Renal cortex interstitium (tissue), 11 donors: ENCODE results near the gene ENAH. TPM values are rescaled to one million over a fixed set of nuclear protein-coding genes. Genes with fewer than 3 reads are reported as not detected.
"Not testable (repeated sequence)": the region's sequence is repeated elsewhere in the genome, so short reads cannot be mapped to it uniquely, and the experiment has no call there.

ENCODE experiments used
- DNase-seq, 11 donors: peaks; one replicate each; pipeline ENCODE4 v3.0.0-alpha.2; 2013; ENCODE audit warnings: low read depth in 9 of 11, low spot score in 4 of 11; ENCODE audit errors: extremely low read depth in 1 of 11
- polyA plus RNA-seq, 3 donors: library from polyadenylated mRNA; unstranded; fragments of 120-200 nt; gene quantifications; one replicate each; pipeline ENCODE4 v1.2.1, GENCODE V29; 2013; ENCODE audit not compliant: insufficient read length in 3 of 3

ENAH gene
- polyA plus RNA-seq, 3 donors: 103 to 114 (median 112) TPM

DNA sequence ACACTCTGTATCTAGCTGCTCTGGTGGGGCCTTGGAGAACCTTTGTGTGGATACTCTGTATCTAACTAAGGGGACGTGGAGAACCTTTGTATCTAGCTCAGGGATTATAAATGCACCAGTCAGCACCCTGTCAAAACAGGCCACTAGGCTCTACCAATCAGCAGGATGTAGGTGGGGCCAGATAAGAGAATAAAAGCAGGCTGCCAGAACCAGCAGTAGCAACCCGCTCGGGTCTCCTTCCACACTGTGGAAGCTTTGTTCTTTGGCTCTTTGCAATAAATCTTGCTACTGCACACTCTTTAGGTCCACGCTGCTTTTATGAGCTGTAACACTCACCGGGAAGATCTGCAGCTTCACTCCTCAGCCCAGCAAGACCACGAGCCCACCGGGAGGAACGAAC is 179.7 kb downstream of the ENAH start:
- not testable (repeated sequence) for DNase-seq

DNA sequence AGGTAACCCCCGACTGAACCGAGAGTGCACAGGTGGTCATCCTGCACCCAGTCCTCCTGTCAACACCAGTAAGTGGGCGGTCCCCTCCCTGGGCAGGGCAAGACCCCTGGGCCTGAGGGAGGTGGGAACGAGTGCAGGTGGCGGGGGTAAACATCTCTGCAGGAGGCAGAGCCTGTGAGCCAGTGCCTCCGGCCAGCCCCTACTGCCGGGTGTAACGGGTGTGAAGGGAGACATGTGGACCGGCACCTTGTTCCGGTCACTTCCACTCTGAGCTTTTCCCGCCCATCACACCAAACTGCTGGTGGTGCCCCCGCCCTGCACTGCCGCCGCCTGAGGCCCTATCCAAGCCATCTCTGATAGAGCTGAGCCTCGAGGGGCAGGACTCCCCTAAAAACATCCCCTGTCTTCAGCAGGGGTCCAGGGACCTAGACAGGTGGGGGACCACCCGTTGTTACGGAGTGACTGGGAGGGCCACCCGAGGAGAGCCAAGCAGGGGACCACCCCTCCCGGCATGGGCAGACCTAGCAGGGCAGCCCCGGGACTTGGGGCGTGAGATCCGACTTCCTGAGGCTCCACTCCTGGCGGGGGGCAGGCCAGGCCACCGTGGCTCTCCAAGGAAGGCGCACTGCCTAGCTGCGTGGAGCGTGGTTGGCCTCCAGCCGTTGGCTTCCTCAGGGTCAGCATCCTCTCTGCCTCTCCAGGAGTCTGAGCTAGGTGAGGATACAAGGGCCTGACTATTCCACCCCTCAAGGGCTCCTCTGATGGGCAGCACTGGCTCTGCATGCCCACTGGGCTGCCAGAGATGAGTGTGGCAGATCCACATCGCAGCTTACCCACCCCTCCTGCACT is 181.2 kb downstream of the ENAH start:
- no peak for DNase-seq

DNA sequence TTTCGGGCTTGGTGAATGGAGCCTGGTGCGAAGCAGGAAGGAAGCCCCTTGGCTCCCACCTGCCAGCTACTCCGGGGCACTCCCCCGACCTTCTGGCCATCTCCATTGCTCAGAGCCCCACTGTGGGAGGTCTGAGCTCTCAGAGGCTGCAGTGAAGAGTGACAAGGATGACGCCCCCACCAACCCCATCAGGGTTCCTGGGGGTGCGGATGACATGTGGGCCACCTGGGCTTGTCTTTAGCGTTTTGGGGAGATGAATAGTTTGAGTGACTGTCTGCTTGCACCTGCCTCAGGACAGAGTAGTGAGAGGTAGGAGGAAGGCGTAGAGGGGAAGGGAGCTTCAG is 181.8 kb downstream of the ENAH start:
- DNase-seq: no peak

DNA sequence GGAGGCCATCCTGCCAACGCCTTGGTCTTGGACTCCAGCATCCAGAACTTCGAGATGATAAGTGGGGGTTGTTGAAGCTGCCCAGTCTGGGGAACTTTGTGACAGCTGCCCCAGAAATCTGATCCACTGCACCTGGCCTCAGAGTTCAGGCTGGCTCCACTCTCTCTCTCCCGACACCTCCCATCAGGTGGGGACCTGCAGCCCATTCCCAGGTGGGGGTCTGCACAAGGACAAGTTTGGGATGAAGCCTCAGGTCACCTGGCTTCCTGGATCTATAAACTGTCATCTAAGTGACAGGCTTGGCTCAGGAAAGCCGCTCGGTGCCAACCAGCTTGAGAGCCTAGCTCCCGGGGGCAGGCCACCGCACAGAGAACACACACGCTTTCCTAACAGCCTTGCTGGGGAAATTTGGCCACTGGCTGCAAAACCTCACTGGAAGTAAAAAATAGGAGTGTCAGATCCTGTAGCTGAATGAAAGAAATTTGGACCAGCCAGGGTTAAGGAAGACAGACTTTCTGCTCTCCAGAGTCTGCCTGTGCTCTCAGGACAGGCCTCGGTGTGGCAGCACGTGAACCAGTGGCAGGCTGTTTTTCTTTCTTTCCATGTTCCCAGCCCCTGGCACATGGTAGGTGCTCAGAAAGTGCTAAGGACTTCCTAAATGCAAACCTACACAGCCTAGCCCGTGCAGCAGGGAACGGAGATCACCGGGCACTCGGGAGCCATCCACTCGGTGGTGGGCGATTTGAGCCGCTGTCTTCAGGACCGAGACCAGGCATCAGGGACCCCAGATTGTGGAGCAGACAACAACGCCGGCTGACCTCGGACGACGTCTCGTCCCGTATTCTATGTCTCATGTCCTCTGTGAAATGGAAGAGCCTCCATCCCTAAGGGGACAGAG is 182.5 kb downstream of the ENAH start:
- no peak for DNase-seq

DNA sequence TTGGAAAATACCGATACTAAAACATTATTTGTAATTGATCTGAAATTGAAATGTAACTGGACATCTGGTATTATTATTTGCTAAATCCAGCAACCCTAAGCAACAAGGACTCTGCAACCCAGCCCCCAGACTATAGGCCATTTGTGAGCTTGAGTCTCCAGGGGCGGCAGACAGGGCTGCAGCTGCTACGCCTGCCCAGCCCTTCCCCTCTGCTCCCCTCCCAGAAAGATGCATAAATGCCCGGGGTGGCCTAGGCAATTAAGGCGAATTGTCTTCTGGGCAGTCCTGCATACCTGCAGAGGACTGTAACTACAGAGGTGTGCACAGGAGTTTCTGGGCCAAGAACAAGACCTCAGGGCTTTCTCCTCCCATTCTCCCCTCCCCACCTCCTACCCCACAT is 183.9 kb downstream of the ENAH start:
- no peak for DNase-seq

DNA sequence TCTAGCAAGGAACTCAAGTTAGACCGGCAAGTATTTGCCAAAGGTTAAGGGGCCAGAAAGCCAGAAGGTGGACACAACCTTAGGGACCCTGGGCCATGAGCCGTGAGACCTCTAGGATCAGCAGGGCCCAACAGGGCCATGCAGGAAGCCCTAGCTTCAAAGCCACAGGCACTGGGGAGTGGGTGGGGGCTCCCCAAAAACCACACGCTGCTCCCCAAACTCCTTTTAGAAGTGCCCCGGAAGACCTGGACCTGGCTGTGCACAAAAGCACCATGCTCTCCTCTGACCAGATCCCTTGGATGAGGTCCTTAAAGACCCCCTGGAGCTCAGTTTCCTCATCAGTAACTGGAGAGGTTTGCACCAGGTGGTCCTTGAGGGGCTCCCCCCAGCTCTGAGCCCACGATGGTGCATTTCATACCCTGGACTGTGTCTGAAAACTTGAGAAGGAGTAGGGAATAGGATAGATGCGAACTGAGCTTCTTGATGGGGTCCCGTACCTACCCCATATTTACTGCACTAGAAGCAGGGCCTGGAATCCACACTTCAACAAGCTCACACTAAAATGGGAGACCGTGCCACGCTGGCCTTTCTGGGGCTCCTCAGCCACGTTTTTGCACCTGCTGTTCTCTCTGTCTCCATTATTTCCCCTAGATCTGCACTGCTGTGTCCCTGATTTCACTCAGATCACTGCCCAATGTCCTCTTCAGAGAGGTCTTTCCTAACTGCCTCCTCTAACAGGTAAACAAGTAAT is 184.5 kb downstream of the ENAH start:
- no peak for DNase-seq

DNA sequence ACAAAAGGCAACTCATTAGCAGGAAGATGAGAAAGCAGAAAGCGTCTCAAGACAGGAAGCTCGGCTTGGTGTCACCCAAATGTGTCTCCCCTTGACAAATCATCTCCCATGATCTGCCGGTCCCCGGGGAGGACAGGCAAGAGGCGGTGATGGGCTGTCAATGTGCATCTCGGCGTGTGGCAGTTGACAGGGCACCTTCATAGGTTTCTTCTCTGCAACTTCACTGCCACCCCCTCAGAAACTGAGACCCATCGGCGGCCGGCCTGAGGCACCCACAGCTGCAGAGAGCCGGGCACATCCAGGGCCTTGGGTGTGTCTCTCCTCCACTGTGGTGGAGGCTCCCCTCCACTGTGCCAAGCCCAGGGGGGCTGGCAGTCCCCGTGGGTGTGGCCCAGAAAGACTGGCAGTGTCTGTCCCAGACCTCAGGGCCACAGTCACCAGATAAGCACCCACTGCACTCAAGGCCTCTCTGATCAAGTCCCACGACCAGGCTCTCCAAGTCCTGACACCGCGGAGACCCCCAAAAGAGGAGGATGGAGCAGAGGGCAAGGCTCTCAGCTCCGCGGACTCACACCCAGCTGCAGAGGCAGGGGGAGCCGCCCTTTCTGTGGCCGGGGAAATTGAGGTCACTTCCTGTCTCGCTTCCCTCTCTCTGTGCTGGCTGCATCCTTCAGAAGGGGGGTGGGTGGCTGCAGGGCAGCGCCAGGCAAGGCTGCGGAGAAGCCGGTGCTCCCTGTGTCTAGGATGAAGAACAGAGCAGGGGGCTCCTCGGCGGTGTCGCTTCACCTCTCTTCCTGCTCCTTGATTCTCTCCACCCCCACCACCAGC is 185.5 kb downstream of the ENAH start:
- DNase-seq: no peak

DNA sequence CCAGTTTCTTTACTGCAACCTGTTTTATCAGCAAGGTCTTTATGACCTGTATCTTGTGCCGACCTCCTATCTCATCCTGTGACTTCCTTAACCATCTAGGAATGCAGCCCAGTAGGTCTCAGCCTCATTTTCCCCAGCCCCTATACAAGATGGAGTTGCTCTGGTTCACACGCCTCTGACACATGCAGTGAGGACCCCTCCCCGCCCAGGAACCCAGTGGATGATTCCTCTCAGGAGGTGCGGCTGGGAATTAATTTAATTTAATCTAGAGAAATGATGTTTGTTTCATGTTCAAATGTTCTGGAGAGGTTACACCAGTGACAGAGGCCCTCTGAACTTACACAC is 186.1 kb downstream of the ENAH start:
- no peak for DNase-seq

DNA sequence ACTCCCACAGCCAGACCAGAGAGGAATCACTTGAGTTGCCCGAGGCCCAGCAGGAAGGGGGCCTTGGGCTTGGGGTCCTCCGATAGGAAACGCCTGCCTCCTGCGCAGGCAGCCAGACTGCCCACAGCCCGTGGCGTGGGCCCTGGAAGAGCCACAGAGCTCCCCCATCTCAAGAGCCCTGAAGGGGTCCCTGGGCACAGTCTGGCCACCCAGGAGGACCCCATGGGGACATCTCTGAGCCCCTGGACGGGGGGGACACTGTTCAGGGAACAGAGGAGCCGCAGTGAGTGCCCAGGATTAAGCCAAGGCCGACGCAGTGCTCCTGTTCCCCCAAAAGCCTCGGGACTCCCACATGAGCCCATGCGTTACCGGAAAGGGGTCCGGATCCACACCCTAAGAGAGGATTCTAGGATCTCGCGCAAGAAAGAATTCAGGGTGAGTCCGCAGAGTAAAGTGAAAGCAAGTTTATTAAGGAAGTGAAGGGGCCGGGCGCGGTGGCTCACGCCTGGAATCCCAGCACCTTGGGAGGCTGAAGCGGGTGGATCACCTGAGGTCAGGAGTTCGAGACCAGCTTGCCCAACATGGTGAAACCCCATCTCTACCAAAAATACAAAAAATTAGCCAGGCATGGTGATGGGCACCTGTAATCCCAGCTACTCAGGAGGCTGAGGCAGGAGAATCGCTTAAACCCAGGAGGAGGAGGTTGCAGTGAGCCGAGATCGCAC is 187.0 kb downstream of the ENAH start:
- no peak for DNase-seq

DNA sequence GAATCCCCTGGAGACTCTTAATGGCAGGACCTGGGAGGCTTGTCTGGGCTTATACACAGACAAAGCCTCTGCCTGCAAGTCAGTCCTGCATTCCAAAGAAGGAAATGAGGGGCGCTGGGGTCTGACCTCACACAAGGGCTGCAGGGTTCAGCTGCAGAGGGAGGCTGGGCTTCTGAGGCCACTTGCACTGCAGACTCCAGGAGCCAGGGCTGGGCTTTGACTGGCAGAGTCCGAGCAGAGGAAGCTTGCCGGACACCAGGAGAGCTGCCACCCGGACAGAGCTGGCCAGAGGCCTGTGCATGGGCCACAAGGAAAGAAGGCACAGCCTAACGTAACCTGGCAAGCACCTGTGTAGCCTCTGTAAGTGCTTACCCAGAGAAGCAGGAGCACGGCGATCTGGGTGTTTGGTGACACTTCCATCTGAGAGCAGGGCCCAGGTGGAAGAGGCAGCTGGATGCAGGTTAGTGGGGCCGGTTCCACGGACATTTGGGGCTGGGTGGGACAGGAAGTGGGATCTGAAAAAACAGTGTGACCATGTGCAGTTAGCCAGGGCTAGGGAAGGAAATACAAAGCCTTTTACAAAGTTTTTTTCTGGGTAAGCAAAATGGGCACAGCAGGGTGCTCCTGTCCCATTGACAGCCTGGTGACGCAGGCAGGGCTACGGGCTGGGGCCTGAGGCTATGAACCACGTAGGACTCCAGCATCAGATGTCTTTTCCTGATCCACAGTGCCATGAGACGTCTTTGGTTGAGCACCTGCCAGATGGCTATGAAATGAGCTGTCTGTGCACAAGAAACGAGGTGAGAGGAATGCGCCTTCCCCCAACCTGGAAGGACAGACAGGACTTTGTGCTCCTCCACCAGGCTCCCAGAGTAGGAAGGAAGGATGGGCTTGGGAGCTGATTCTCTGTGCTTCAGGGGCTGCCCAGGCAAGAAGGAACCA is 187.8 kb downstream of the ENAH start:
- no peak for DNase-seq

DNA sequence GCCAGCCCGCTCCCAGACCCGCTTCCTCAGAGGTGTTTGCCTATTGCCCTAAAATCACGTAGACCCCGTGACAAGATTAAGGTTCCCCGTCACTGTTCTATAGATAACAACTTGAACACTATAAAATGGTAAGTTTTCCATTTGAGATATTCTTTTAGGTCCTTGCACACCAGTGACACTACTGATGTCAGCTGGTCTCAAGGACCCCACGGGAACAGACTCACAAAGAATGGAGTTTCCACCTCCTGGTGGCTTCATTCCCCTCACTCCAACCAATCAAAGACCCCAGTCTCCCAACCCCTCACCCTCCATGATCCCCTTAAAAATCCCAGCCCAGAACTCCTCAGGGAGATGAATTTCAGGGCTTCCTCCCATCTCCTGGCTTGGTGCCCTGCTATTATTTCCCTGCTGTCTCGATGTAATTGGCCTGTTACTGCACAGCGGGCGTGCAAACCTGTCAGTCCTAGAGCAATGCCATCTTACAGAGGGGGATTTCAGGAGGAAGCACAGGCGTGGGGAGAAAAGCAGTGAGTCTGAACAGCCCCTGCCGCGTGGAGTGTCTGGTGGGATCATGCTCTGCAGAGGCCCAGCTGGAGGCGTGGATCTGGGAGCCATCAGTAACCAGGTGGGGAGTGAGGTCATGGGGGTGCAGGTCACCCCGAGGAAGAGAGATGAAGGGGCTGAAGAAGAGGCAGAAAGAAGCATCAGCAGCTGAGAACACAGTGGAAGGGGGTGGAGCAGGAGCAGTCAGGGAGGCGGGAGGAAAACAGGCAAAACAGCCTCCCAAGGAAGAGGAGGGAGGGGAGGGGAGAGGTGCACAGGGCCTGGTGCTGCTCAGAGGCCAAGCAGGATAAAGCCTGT is 190.0 kb downstream of the ENAH start:
- DNase-seq: no peak

DNA sequence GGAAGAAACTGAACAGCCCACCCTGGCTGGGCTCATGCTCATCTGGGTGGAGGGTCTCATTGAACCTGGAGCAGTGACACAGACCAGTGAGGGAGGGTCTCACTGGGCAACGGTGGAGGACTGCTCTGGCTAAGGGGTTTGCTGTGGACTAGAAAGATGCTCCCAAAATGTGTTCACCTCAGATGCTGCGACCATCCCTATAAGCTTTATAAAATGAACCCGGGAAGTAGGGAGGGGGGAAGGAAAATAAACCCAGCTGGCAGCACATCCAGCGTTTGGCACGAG is 190.6 kb downstream of the ENAH start:
- DNase-seq: no peak

DNA sequence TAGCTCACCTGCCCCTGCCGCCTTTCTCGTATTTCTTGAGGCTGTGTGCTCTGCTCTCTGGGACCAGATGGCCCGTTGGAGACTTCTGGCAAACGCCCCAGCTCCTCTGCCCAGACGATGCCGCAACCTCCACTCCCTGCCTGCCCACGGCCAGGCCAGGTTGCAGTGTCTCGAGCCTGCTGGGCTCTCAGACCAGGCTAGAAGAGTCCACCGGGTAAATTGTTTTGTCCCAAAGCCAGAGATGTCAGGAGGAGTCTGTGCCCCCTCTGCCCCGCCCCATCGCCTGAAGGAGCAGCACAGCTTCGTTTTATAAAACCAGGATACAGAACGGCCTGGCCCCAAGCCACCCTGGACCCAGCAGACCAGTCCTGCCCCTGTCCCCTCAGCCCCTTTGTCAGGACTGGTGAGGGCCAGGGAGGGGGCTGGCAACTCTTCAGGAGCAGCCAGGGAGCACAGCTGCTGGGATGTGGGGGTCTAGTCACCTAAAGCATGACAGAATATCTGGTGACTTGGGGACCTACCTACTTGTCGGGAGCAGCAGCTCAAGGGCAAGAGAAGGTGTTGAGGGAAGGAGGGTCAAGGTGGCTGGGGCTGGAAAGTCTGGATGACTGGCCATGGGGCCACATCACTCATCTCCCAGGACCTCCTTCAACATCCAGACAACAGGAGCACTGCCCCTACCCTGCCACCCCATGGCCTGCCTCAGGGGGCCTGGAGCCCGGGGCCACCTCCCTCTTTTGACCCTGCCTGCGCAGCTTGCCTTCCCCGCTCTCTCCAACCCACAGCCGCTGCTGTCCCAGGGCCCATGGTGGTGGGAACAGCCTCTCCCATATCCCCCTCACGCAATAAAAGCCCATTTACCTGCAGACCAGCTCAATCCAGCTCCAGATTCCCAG is 191.1 kb downstream of the ENAH start:
- no peak for DNase-seq

DNA sequence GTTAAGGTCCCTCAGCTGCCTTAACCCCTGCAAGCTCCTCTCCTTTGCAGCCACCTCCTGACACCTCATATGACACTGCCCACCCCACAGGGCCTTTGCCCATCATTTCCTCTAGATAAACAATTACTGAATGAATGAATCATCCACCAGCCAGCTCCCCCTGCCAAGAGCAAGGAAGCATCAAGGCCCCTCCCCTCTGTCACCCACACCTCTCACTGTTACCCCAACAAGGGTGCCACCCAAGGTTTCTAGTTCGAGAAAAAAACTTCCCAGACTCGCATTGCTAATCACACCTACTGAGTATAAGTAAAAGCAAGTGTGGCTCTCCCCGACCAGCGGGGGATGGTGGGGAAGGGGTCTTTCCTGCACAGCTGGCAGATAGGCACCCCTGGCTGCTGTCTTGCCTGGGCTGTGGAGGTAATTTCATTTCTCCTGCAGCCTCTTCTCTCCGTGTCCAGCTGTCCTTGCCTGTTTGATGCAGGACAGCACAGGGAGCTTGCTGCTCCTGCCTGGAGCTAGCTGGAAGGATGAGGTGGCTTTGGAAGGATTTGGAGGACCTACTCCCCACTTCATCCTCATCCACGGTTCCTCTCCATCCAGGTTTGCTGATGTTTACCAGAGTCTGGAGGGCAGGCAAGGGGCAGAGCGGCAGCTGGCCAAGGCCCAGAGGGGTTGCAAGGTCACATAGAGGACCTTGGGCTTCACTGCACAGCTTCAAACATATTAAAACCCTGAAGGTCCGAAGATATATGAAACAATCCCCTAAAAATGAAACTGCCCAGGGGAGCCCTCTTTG is 192.0 kb downstream of the ENAH start:
- DNase-seq: no peak
